ENCODE results near the gene LMO3. TPM values are rescaled to one million over a fixed set of nuclear protein-coding genes. Genes with fewer than 3 reads are reported as not detected.

LMO3 gene
- total and polyA plus RNA-seq, 2 of the 13 experiments (the other 11 are each of a cell fraction or from before 2014, with no cell fraction given): not detected

DNA sequence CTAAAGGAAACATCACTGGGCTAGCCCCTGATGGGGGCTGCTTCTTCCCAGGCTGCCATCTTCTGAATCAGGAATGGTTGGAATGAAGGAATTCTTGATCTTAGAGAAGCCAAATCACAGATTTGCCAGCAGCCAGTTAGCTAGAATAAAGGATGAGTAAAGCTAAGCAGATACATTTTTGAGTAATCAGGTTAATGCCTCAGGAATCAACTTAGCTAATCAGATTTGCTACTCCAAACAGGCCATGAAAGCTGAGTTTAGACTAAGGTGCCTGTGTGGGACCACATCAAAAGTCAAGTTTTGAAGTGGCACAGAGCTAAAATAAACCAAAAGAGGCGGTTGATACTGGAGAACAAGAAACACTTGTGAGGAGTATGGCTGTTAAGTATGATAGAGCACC is 28.8 kb upstream of the LMO3 start:
- Histone ChIP-seq H4K20me1 (ENCODE audit: insufficient read depth, low read length) (no peaks in the 10 kb centered on the region), H3K27me3 (ENCODE audit: control insufficient read depth in 1 of 2, insufficient read depth in 2 of 2, low read length in 2 of 2) (no peaks in the 10 kb centered on the region), H3K9ac (ENCODE audit: insufficient read depth, low read depth, low read length) (no peak overlapping the region), H2AFZ (ENCODE audit: low read length) (no peak overlapping the region), H3K79me2 (ENCODE audit: insufficient read depth, low read length) (no peaks in the 10 kb centered on the region), H3K9me3 (ENCODE audit: low read length) (no peaks in the 10 kb centered on the region), H3K4me1 (ENCODE audit: insufficient read depth, low read length) (no peaks in the 10 kb centered on the region), H3K4me3 (replicated peaks in 1 of 3; ENCODE audit: insufficient read depth in 1 of 3, low read depth in 2 of 3, low read length in 3 of 3) (no peak overlapping the region), H3K27ac (ENCODE audit: extremely low read length, insufficient read depth, low read length) (no peak overlapping the region), H3K4me2 (ENCODE audit: low read depth, low read length) (no peak overlapping the region), H3K36me3 (replicated peaks in 1 of 2; ENCODE audit: control insufficient read depth in 1 of 2, insufficient read depth in 2 of 2, low read length in 2 of 2) (no peaks in the 10 kb centered on the region)
- WGBS (ENCODE audit: low lambda C conversion rate): 5% methylated on average over 1 of the region's 1 CpG
- CTCF ChIA-PET (ENCODE audit: low intra/inter-chr PET ratio, low total read pairs): no interaction called here
- DNase-seq (ENCODE audit: low spot score): no peak
- intact Hi-C loops (cut with micrococcal nuclease; ENCODE audit: unreplicated experiment): no loop called here
- no peak for ATAC-seq
- TF ChIP-seq CREB1 (IDR thresholded peaks at IDR 0.05) (no peak), CREB1 (CRISPR knock-in tag; IDR thresholded peaks at IDR 0.05) (no peak), SCMH1 (CRISPR knock-in tag; IDR thresholded peaks at IDR 0.05; ENCODE audit: borderline replicate concordance) (no peak), ADNP (CRISPR knock-in tag; IDR thresholded peaks at IDR 0.05) (no peak), PCBP2 (optimal IDR thresholded peaks at IDR 0.05; ENCODE audit: low read depth, low read length, poor library complexity, severe bottlenecking) (no peak), NFIB (CRISPR knock-in tag; IDR thresholded peaks at IDR 0.05; ENCODE audit: borderline replicate concordance) (no peak)
- TF ChIP-seq, protein P1, sequence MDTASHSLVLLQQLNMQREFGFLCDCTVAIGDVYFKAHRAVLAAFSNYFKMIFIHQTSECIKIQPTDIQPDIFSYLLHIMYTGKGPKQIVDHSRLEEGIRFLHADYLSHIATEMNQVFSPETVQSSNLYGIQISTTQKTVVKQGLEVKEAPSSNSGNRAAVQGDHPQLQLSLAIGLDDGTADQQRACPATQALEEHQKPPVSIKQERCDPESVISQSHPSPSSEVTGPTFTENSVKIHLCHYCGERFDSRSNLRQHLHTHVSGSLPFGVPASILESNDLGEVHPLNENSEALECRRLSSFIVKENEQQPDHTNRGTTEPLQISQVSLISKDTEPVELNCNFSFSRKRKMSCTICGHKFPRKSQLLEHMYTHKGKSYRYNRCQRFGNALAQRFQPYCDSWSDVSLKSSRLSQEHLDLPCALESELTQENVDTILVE (CRISPR knock-in tag; IDR thresholded peaks at IDR 0.05): no peak
- TF ChIP-seq, protein P2, sequence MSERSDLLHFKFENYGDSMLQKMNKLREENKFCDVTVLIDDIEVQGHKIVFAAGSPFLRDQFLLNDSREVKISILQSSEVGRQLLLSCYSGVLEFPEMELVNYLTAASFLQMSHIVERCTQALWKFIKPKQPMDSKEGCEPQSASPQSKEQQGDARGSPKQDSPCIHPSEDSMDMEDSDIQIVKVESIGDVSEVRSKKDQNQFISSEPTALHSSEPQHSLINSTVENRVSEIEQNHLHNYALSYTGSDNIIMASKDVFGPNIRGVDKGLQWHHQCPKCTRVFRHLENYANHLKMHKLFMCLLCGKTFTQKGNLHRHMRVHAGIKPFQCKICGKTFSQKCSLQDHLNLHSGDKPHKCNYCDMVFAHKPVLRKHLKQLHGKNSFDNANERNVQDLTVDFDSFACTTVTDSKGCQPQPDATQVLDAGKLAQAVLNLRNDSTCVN (CRISPR knock-in tag; IDR thresholded peaks at IDR 0.05; ENCODE audit: borderline replicate concordance): no peak
- in situ Hi-C loops (cut with HindIII; ENCODE audit: extremely low pct_ligation_motif_present, low pct_unique_long_range_greater_than_20kb): no loop called here
- BruUV-seq (replicated peaks): no TSS peak
- no peak for FAIRE-seq
- POLR2A ChIA-PET: no interaction called here

Measured in HepG2 (cell line).